GM19328 (cell line): Measurements from ENCODE around the gene GNPTAB.
"Not testable (repeated sequence)": the region's sequence is repeated elsewhere in the genome, so short reads cannot be mapped to it uniquely, and the experiment has no call there.

ENCODE experiments used
- ATAC-seq: cut with Tn5 transposase; IDR thresholded peaks from one replicate; pipeline ENCODE4 v1.9.1; 2021; ENCODE audit warnings: mild to moderate bottlenecking, moderate library complexity; ENCODE audit not compliant: unreplicated experiment

Gene GNPTAB

DNA sequence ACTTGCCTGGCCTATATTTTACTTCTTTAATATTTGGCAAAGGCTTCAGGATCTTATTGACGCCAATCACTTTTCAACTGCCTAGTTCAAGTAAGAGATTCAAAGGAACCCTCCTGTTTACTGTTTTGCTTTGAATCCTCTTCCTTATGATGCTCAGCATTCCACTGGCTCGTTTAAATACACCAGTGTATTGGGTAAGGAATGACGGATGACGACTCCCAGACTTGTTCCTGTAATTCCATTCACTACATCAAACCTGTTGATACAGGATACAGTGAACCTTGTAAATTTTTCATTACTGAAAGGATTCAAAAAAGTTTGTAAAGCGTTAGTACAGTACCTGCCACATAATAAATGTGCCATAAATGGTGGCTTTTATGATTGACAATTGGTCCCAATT, 89.8 kb downstream of the GNPTAB start:
- ATAC-seq: no peak

- no peak for ATAC-seq
These were observed 90.2 kb downstream of the GNPTAB start for GRCh38 chr12:101740566-101740965.

GRCh38 chr12:101738920-101739665, 91.7 kb downstream of the GNPTAB start, which contains the start of gene SYCP3:
Gene SYCP3 (minus strand): TSS chr12:101739462. CDS start chr12:101737935, 1,527 bp downstream.
- ATAC-seq: no peak

DNA sequence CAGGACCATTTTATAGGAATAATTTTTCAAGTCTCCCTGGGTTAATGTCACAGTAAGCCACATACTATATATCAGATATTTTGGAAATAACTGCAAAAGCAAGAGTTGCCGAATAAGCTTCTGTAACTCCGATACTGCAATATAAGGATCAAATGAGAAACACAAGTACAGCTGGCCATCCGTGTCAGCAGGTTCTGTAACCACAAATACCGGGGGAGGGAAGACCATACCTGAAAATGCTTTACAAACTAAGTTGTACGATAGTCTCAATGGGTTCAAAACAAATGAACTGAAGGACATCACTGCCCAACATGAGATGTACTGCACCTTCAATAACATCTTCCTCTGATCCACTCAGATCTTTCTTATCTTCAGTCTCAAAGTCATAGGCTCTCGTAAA, 93.3 kb downstream of the GNPTAB start:
- ATAC-seq: no peak

GRCh38 chr12:101734482-101734881, 96.3 kb downstream of the GNPTAB start:
- not testable (repeated sequence) for ATAC-seq

DNA sequence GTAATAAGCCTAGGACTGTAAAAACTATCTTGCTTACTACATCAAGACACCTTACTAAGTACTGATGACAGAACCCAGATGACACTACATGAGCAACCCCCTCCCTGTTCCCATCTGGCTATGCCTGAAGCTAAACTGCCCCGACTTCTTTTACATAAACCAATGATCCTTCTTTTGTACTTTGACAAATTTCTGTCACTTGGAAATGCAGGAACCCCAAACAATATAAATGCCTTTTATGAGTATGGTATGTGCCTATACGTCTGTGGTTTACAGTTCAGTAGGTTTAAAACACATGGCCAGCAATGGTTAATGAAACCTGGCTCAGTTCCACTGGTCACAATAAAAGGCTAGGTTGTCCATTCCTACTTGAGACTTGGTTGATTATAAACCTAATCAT, 97.6 kb downstream of the GNPTAB start:
- ATAC-seq: no peak

- ATAC-seq: no peak
These were observed 98.4 kb downstream of the GNPTAB start for GRCh38 chr12:101732318-101732717.

- no peak for ATAC-seq
These were observed 100.9 kb downstream of the GNPTAB start for GRCh38 chr12:101729842-101730241.

- no peak for ATAC-seq
These were observed 103.7 kb downstream of the GNPTAB start for GRCh38 chr12:101727098-101727497.

DNA sequence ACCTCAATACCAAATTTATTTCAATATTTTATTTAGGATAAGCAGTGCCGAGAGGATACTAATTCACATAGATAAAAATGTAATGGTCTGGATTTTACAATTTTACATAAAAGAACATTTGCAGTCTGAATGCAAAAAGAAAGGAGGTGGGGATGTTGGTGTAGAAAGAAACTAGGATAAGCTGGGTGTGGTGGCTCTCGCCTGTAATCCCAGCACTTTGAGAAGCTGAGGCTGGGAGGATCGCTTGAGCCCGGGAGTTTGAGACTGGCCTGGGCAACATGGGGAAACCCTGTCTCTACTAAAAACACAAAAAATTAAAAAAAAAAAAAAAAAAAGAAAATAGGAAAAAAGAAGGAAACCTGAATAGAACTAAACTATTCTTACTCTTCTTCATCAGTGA, 108.4 kb downstream of the GNPTAB start:
- no peak for ATAC-seq

- no peak for ATAC-seq
These were observed 110.6 kb downstream of the GNPTAB start for GRCh38 chr12:101720118-101720517.

- ATAC-seq: no peak
These were observed 111.2 kb downstream of the GNPTAB start for GRCh38 chr12:101719566-101719965.

DNA sequence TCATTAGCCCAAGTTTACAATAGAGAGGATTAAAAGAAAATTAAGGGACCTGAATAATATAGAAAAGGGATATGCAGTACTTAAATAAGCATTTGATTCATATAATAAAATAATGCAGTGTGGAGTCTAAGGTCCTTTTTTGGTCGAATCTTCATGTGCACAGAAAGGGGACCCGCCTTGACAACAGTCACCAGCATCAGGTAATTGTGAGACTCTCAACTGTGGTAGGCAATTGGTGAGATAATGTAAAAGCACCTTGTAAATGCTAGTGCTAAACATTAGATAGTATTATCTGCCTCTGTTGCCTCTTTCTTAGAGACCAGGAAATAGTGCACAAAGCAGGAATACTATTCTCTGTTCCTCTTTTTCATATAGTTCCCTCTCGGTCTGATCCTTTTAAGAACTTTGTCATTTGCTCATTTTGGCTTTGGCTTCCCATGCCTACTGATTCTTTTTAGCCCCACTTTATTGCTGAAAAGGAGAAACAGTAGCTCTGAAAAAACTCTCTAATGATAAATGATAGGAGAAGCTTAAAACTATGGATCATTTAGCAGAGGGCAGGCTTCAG, 115.8 kb downstream of the GNPTAB start:
- no peak for ATAC-seq

GRCh38 chr12:101713930-101714329, 116.8 kb downstream of the GNPTAB start:
- no peak for ATAC-seq

- no peak for ATAC-seq
These were observed 117.6 kb downstream of the GNPTAB start for GRCh38 chr12:101713059-101713682.

DNA sequence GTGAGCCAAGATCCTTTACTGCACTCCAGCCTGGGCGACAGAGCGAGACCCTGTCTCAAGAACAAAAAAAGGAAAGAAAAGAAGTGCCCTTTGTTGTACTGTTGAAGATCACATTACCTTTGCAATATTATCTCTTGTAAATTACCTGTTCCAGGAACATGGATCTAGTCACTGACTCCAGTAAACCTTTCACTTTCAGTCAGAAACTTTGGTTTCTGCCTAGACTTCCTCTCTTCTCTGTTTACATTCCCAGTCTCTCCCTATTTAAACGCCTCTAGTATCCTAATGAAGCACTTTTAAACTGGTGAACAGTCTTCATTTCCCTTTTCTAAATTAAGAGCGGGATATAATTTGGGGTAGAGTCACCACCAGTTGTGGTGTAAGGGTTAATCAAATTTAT, 120.5 kb downstream of the GNPTAB start:
- no peak for ATAC-seq

GRCh38 chr12:101707131-101707782, 123.5 kb downstream of the GNPTAB start:
- no peak for ATAC-seq

DNA sequence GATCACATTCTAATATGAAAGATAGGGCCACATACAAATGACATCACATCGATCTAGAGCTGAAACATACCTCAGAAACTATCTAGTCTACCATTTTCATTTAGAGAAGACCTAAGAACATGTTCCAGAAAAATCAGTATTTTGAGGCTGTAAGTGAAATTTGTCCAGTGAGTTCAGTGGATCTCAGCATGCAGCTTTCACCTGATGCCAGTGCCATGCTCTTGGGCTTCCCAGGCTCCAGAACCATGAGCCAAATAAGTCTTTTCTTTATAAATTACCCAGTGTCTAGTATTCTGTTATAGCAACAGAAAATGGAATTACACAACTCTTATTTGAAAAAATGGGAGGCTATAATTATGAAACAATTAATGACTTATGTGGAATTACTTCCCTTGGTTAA, 124.4 kb downstream of the GNPTAB start:
- no peak for ATAC-seq

- ATAC-seq: no peak
These were observed 127.3 kb downstream of the GNPTAB start for GRCh38 chr12:101703487-101703886.

- no peak for ATAC-seq
These were observed 130.4 kb downstream of the GNPTAB start for GRCh38 chr12:101700299-101700820.

- ATAC-seq: no peak
These were observed 131.9 kb downstream of the GNPTAB start for GRCh38 chr12:101698800-101699347.
